SU-DHL-6 (cell line): Measurements from ENCODE around the gene INPP4B.

Experiments used
- EZH2phosphoT487 ChIP-seq: fragments of 200-600 bp; sonication (generic), shearing (Covaris generic); conservative IDR thresholded peaks from 2 replicates; pipeline ENCODE4 v1.6.1; 2018; ENCODE audit warnings: mild to moderate bottlenecking, antibody characterized with exemption, low read length, moderate library complexity, mixed read lengths
- TF ChIP-seq, protein P1 (sequence below): fragments of 200-600 bp; sonication (generic); IDR thresholded peaks from one replicate; pipeline ENCODE4 v1.5.1; 2017; ENCODE audit warnings: antibody characterized with exemption, mild to moderate bottlenecking, low read length, moderate library complexity; ENCODE audit not compliant: insufficient read depth, poor library complexity, severe bottlenecking

DNA sequence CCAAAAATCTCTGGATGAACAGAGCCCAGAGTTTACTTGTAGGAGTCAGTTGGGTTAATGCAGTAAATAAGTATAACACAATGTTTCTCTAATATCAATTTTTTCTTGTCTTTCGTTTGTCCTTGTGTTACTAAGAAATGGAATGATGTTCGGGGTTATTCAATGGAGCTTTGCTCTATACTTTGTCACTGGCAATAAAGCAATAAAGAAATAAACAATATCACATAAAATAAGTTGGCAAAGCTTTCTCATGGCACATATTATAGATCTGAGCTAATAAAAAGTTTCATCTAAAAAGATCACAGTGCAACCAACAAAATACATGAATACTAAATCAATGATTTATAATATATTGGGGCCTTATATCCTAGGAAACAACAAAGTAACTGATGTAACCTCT lies 32.7 kb downstream of the INPP4B start:
- TF ChIP-seq, protein P1, sequence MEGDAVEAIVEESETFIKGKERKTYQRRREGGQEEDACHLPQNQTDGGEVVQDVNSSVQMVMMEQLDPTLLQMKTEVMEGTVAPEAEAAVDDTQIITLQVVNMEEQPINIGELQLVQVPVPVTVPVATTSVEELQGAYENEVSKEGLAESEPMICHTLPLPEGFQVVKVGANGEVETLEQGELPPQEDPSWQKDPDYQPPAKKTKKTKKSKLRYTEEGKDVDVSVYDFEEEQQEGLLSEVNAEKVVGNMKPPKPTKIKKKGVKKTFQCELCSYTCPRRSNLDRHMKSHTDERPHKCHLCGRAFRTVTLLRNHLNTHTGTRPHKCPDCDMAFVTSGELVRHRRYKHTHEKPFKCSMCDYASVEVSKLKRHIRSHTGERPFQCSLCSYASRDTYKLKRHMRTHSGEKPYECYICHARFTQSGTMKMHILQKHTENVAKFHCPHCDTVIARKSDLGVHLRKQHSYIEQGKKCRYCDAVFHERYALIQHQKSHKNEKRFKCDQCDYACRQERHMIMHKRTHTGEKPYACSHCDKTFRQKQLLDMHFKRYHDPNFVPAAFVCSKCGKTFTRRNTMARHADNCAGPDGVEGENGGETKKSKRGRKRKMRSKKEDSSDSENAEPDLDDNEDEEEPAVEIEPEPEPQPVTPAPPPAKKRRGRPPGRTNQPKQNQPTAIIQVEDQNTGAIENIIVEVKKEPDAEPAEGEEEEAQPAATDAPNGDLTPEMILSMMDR: no peak
- no peak for TF ChIP-seq EZH2phosphoT487
